Activated CD4-positive, CD25-positive, alpha-beta regulatory T cell treated with anti-CD3 and anti-CD28 coated beads, Interleukin-2, amount 50 U/mL, for 16 hours (primary cell): ENCODE results near the gene AK2.

Experiments used
- DNase-seq: peaks from one replicate; pipeline ENCODE4 v3.0.0-alpha.2; 2020; ENCODE audit warnings: low read depth, low spot score

AK2 gene

DNA sequence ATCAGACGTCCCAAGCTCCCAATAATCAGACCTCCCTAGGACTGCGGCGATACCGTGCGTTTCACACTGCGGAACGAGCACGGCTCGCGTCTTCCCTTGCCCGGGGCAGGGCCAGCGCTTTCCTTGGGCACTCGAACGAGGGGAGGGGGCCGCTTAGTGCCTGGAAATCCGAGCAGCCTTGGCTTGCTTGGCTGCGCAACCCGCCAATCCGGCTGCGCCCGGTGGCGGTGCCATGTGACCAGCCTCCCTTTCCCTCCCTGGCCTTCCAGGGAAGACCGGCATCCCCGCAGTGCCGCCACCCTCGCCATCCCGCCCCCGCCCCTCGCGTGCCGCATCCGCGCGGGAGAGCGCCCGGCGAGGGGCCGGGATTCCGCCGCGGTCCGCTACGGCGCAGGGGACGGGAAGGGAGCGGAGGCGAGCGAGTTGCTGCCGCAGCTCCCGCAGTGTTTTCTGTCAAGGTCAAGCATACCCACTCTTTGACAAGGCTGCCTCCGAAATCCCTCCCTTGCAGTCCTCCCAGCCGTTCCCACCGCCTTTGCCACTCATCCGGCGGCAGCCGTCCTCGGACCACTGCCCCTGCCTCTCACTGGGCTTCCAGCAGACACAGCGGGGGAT is 63.8 kb downstream of the AK2 start:
- DNase-seq: no peak

DNA sequence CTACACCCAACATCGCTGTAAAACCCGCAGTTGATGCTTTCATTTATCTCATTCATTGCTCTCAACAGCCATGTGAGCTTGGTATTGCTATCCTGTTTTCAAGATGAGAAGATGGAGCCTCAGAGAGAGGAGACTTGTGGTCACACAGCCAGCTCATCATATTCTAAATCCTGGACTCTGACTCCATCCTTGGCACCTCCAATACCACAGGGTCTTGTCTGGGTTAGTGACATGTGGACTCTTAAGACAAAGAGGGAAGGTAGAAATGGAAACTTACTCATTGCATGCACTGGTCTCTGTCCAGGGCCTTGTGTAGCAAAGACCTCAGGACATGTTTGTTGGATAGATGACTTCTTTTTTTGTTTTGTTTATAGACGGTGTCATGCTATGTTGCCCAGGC is 65.1 kb downstream of the AK2 start:
- no peak for DNase-seq

GRCh38 chr1:32971156-32971555 is 65.5 kb downstream of the AK2 start:
- no peak for DNase-seq

- no peak for DNase-seq
These were observed 67.1 kb downstream of the AK2 start for GRCh38 chr1:32969566-32969965.

- DNase-seq: no peak
These were observed 68.7 kb downstream of the AK2 start for GRCh38 chr1:32967888-32968568.

- no peak for DNase-seq
These were observed 69.8 kb downstream of the AK2 start for GRCh38 chr1:32966900-32967299.

DNA sequence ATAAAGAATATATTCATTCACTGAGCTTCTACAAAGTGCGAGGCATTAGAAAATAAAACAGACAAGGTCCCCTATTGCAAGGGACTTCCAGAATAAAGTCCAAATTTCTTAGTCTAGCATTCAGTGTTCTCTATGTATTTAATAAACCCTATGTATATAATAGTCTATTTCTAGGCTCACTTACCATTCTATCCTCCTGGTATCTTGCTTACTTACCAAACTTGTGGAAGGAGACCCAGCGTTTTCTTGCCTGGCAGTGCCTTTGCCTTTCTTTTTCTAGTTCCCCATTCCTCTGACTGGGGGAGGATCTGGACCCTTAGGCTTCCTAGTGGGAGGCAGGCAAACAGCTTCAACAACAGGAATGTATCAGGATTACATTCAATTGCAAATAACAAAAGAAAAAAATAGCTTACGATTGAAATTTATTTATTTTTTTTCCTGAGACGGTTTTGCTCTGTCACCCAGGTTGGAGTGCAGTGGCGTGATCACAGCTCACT is 71.4 kb downstream of the AK2 start:
- no peak for DNase-seq

DNA sequence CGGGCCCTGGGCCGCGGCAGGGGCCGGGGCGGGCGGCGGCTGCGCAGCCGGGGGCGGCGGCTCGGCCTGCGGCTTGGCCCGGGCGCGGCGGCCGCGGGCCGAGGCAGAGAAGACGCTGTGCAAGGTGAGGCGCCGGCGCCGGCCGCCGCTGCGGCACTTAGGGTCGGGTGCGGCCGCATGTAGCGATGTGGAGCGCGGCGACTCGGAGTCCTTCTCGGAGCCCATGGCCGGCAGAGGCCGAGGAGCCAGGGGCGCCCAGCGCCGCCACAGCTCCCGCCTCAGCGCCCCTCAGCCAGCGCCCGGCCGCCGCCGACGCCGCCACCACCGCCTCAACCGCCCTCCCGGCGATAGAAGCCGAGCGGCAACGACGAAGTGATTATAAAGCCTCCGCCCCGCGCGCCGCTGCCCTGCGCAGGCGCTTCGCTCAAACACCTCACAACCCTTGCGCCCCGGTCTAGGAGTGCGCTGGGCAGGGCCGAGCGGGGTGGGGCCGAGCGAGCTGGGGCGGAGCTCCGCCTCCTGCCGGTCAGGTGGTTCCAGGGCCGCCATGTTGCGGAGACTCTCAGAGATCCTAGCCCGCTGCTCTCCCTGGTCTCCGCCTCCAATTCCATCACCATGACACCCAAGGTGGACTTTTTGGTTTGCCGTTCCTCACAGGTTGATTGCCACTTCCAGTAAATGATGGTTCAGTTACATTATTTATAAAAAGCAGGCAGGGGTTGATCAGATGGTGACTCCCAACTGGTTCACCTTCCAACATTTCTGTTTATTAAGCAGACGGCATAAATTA is 72.0 kb downstream of the AK2 start, which contains the start of gene RNF19B:
Gene RNF19B, minus strand, starts transcription at position 349 of the 790 bp plus-strand sequence. Its CDS starts 124 bp downstream, at position 225.
- peak; percentile 86 for DNase-seq

- peak; percentile 24 for DNase-seq
These were observed 72.8 kb downstream of the AK2 start for GRCh38 chr1:32963746-32964460.

DNA sequence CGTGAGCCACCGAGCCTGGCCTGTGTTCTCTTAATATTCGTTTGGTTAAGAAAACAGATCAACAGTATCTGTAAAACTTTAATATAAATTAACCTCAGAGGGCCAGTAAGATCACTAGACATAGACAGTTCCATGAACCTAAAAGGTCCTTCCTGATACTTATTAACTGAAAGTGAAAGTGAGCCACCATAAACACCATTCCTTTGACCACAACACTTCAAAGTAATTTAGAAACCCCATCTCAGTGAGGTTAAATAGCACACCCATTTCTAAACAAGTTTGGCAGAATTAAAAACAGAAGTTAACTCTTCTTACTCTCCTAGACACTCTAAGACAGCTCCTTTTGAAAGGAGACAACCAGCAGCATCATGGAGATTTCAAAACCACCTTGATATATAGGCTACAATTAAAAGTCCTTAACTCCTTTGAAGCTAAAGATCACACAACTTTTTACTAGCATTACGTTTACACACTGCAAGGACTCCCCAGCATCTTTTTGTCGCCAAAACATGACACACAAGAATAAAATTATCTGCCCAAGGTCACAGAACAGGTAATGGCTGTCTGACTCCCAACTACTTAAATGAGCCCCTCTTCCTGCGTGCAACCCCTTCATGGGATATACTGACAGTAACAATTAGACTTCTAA is 74.3 kb downstream of the AK2 start:
- no peak for DNase-seq

DNA sequence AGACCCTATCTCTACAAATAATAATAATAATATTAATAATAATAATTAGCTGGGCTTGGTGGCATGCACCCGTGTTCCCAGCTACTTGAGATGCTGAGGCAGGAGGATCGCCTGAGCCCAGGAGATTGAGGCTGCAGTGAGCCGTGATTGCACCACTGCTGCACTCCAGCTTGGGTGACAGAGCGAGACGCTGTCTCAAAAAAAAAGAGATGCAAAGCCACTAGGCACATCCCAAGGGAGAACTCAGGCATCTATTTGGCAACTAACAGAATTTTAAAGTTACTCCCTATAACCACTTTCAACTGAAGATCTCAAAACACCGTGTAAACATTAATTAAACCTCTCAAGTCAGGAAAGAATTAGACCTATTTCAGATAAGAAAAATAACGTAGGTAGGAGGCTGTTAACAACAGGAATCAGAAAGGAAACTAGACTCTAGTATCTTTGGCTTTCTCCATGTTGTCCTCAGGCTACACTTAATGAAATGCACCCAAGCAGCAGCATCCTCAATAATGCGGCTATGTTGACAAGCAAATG is 75.8 kb downstream of the AK2 start:
- no peak for DNase-seq

DNA sequence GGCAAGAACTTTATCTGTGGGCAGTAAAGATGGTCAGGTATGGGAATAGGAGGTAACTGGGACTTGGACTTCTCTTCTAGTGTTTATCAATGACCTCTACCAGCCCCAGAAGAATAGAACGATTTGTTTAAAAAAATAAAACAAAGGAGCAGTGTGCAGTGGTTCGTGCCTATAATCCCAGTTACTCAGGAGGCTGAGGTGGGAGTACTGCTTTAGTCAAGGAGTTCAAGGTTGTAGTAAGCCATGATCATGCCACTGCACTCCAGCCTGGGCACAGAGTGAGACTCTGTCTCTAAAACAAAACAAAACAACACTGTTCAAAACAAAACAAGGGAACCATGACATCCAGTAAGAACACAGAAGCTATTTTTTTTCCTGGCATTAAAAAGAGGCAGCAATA is 76.3 kb downstream of the AK2 start:
- no peak for DNase-seq

DNA sequence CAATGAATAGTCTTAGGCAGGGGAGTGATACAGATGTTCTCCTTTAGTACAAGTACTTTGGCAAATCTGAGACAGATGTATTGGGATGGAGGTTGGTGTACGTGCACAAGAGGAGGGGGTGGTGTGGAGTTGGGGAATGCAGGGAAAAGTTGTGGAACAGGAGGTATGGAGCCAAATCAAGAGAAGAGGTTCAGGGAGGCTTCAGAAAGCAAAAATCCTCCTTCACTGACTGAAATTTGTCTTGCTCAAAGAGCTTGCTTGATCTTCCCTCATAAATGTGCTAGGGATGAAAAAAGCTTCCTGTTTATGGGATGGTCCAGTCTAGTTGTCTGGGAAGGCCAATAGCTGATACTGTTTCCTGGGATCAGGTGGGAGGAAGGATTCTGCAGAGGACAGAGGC is 77.9 kb downstream of the AK2 start:
- no peak for DNase-seq
